Middle frontal gyrus (tissue), 1 donor: ENCODE measurements around the gene GPSM3.
A peak's percentile ranks its signal among the peaks of the same experiment; 100 is the strongest.

ENCODE experiments used
- DNase-seq: peaks from one replicate; pipeline ENCODE4 v3.0.0-alpha.2; 2015; ENCODE audit warnings: low spot score; ENCODE audit errors: extremely low spot score

GPSM3 gene

GRCh38 chr6:32175711-32176475, 16.6 kb downstream of the GPSM3 start, which contains the start of gene AGPAT1:
TSS of gene AGPAT1 (minus strand) at chr6:32176084. CDS start at chr6:32171496, 4,588 bp downstream.
- peak; percentile 93 for DNase-seq

- DNase-seq, result no peak
These were observed 17.1 kb downstream of the GPSM3 start for GRCh38 chr6:32175322-32175710.

GRCh38 chr6:32174416-32174815, 18.0 kb downstream of the GPSM3 start:
- no peak for DNase-seq

- no peak for DNase-seq
These were observed 19.3 kb downstream of the GPSM3 start for GRCh38 chr6:32173051-32173727.

- no peak for DNase-seq
These were observed 21.2 kb downstream of the GPSM3 start for GRCh38 chr6:32171234-32171633.

GRCh38 chr6:32170294-32170693, 22.1 kb downstream of the GPSM3 start:
- DNase-seq, result no peak

GRCh38 chr6:32168807-32169591, 23.4 kb downstream of the GPSM3 start:
- DNase-seq, result no peak

- no peak for DNase-seq
These were observed 24.1 kb downstream of the GPSM3 start for GRCh38 chr6:32168350-32168749.

- DNase-seq, result no peak
These were observed 24.6 kb downstream of the GPSM3 start for GRCh38 chr6:32167761-32168262.

- DNase-seq, result no peak
These were observed 25.2 kb downstream of the GPSM3 start for GRCh38 chr6:32167154-32167760.

- no peak for DNase-seq
These were observed 25.9 kb downstream of the GPSM3 start for GRCh38 chr6:32166411-32167061.

- DNase-seq, result no peak
These were observed 28.1 kb downstream of the GPSM3 start, which contains the start of gene EGFL8 for GRCh38 chr6:32164295-32164694. TSS of gene EGFL8 (plus strand) at chr6:32164595. CDS start at chr6:32166166, 1,571 bp downstream.

- no peak for DNase-seq
These were observed 28.7 kb downstream of the GPSM3 start for GRCh38 chr6:32163559-32164258.

GRCh38 chr6:32158052-32158451, 34.4 kb downstream of the GPSM3 start:
- no peak for DNase-seq

- DNase-seq, result no peak
These were observed 35.6 kb downstream of the GPSM3 start for GRCh38 chr6:32156891-32157290.

- DNase-seq, result no peak
These were observed 37.8 kb downstream of the GPSM3 start for GRCh38 chr6:32154514-32155161.

GRCh38 chr6:32153564-32154513, 38.6 kb downstream of the GPSM3 start, which contains the start of gene PPT2:
TSS of gene PPT2 (plus strand) at chr6:32154141. CDS start at chr6:32154595, 454 bp downstream.
- DNase-seq, result peak; percentile 80
